Natural killer cell (primary cell): ENCODE results near the gene REXO2. TPM values are rescaled to one million over a fixed set of nuclear protein-coding genes. Genes with fewer than 3 reads are reported as not detected.

Source experiments
- ATAC-seq, 3 donors: fragments of 150-1000 bp in 2 of 3; fragments of 200-7000 bp in 1 of 3; cut with Tn5 transposase; 1 replicate in 1 of 3; 2 replicates in 2 of 3; pipeline ENCODE4 v1.10.0; 2021; ENCODE audit warnings: mild to moderate bottlenecking in 2 of 3, moderate library complexity in 2 of 3
- DNase-seq, 2 donors: peaks; one replicate each; pipeline versions ENCODE4 v3.0.0 to v3.0.0-alpha.2; 2013 to 2021; ENCODE audit warnings: mixed read lengths in 1 of 2
- H3K27ac ChIP-seq: one replicate; pipeline ENCODE4 v1.5.1; 2013; ENCODE audit warnings: mild to moderate bottlenecking, low read length
- H3K27me3 ChIP-seq: one replicate; pipeline ENCODE4 v1.6.1; 2013; ENCODE audit warnings: low read length; ENCODE audit not compliant: control insufficient read depth, insufficient read depth
- H3K36me3 ChIP-seq: one replicate; pipeline ENCODE4 v1.6.1; 2013; ENCODE audit warnings: low read length; ENCODE audit not compliant: control insufficient read depth, insufficient read depth
- H3K4me1 ChIP-seq: one replicate; pipeline ENCODE4 v1.6.1; 2013; ENCODE audit warnings: low read length; ENCODE audit not compliant: control insufficient read depth, insufficient read depth
- H3K4me3 ChIP-seq: one replicate; pipeline ENCODE4 v1.5.1; 2013; ENCODE audit warnings: low read length
- H3K9me3 ChIP-seq: one replicate; pipeline ENCODE4 v1.6.1; 2013; ENCODE audit warnings: low read length; ENCODE audit not compliant: control insufficient read depth, insufficient read depth
- H3K27ac Mint-ChIP-seq, 2 donors: one replicate each; pipeline ENCODE4 v1.8.0; 2022; ENCODE audit warnings: mild to moderate bottlenecking in 2 of 2, mixed read lengths in 2 of 2, moderate library complexity in 1 of 2
- H3K27me3 Mint-ChIP-seq, 2 donors: one replicate each; pipeline ENCODE4 v1.8.0; 2022; ENCODE audit warnings: low read depth in 2 of 2, mixed read lengths in 2 of 2
- H3K36me3 Mint-ChIP-seq: one replicate; pipeline ENCODE4 v1.8.0; 2022; ENCODE audit warnings: mixed read lengths
- H3K4me1 Mint-ChIP-seq, 2 donors: one replicate each; pipeline ENCODE4 v1.8.0; 2022; ENCODE audit warnings: mixed read lengths in 2 of 2
- H3K4me3 Mint-ChIP-seq: one replicate; pipeline ENCODE4 v1.8.0; 2022; ENCODE audit warnings: mild to moderate bottlenecking, moderate library complexity, mixed read lengths
- H3K9me3 Mint-ChIP-seq, 2 donors: one replicate each; pipeline ENCODE4 v1.8.0; 2022; ENCODE audit warnings: mixed read lengths in 2 of 2
- CTCF ChIP-seq: fragments of 200-600 bp; IDR thresholded peaks from one replicate; pipeline ENCODE4 v1.8.0; 2022; ENCODE audit warnings: antibody characterized with exemption
- WGBS: methylation state at CpG from one replicate; pipeline ENCODE4 v1.1.7; 2013; ENCODE audit warnings: missing lambda C conversion rate; ENCODE audit not compliant: insufficient coverage; 5-methylcytosine and 5-hydroxymethylcytosine counted together
- intact Hi-C: fragments of 100-400 bp; cut with micrococcal nuclease; formaldehyde crosslinking; loops from one replicate; pipeline ENCODE4 v1.14.2; 2022
- total RNA-seq, 4 donors: library from RNA; stranded (reverse); fragments of 120-200 nt in 1 of 4; gene quantifications; one replicate each; pipeline versions ENCODE4 v1.2.3 to v1.2.4, GENCODE V29; 2013 to 2022

REXO2 gene
- total RNA-seq, 3 donors from 2014 or later (not counting 1 experiment from before 2014, with no cell fraction given): 21.4 to 32.8 (median 24.7) TPM

DNA sequence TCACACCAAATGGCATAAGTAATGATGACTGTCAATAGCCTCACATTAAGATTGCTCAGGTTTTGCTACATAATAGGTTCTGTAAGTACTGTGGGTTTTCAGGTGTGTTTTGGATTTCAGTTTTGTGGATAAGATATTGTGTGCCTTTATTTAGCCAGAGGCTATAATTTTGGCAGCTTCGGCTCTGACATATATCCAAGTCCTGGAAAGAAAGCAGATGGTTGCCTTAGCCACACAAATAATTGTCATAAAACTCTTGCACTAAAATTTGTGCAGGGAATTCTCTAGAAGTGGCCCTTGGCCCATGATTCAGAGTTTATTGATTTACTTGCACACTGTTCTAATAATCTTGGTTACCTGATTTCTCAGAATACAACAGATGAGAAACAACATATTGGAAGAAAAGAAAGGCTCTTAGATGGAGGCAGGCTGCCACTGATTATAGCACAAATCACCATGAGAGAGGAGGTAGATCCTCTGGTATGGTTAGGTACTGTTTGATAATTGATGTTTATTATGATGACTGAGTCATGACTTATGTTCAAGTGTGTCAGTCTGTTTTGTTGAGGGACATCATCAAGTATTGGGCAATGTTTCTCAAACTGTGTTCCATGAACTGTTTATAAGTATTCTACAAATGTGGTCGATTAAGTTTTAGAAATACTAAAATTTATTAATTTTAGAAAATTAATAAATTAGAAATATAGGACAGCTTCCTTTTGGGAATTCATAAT, 9.6 kb downstream of the REXO2 start:
- 100% methylated on average over 1 of the region's 2 CpGs for WGBS
- Histone ChIP-seq H3K27me3 (no peaks in the 10 kb centered on the region), H3K9me3 (no peaks in the 10 kb centered on the region), H3K27ac (no peak overlapping the region), H3K4me1 (no peaks in the 10 kb centered on the region), H3K4me3 (no peak overlapping the region), H3K36me3 (peaks cover 34% of the 10 kb centered on the region)
- H3K4me3 Mint-ChIP-seq: no peak overlapping the region
- H3K27me3 Mint-ChIP-seq: no peaks in the 10 kb centered on the region
- H3K4me1 Mint-ChIP-seq: no peaks in the 10 kb centered on the region
- peaks cover 15% of the 10 kb centered on the region for H3K36me3 Mint-ChIP-seq
- no peak for DNase-seq
- intact Hi-C loops: no loop called here
- no peaks in the 10 kb centered on the region for H3K9me3 Mint-ChIP-seq
- TF ChIP-seq CTCF: no peak
- no peak for ATAC-seq
- no peak overlapping the region for H3K27ac Mint-ChIP-seq

DNA sequence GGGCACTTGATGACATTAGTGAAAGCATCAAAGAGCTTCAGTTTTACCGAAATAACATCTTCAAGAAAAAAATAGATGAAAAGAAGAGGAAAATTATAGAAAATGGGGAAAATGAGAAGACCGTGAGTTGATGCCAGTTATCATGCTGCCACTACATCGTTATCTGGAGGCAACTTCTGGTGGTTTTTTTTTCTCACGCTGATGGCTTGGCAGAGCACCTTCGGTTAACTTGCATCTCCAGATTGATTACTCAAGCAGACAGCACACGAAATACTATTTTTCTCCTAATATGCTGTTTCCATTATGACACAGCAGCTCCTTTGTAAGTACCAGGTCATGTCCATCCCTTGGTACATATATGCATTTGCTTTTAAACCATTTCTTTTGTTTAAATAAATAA, 10.6 kb downstream of the REXO2 start:
- Histone ChIP-seq H3K9me3 (no peaks in the 10 kb centered on the region), H3K27me3 (no peaks in the 10 kb centered on the region), H3K27ac (no peak overlapping the region), H3K4me1 (no peaks in the 10 kb centered on the region), H3K4me3 (no peak overlapping the region), H3K36me3 (peaks cover 34% of the 10 kb centered on the region)
- TF ChIP-seq CTCF: no peak
- Mint-ChIP-seq H3K36me3 (peaks cover 15% of the 10 kb centered on the region), H3K9me3 (no peaks in the 10 kb centered on the region), H3K4me1 (no peaks in the 10 kb centered on the region), H3K4me3 (no peak overlapping the region), H3K27me3 (no peaks in the 10 kb centered on the region), H3K27ac (no peak overlapping the region)
- 95% methylated on average over 6 of the region's 6 CpGs for WGBS
- intact Hi-C loops: no loop called here
- no peak for DNase-seq
- no peak for ATAC-seq

GRCh38 chr11:114452399-114452798, 13.1 kb downstream of the REXO2 start:
- intact Hi-C loops: no loop called here
- H3K4me1 Mint-ChIP-seq: no peaks in the 10 kb centered on the region
- Histone ChIP-seq H3K27ac (no peak overlapping the region), H3K9me3 (no peaks in the 10 kb centered on the region), H3K4me3 (no peak overlapping the region), H3K36me3 (peaks cover 23% of the 10 kb centered on the region), H3K4me1 (no peaks in the 10 kb centered on the region), H3K27me3 (no peaks in the 10 kb centered on the region)
- no peak overlapping the region for H3K27ac Mint-ChIP-seq
- TF ChIP-seq CTCF: no peak
- no peaks in the 10 kb centered on the region for H3K27me3 Mint-ChIP-seq
- H3K36me3 Mint-ChIP-seq: peaks cover 7% of the 10 kb centered on the region
- ATAC-seq: no peak
- no peaks in the 10 kb centered on the region for H3K9me3 Mint-ChIP-seq
- 93% methylated on average over 3 of the region's 3 CpGs for WGBS
- DNase-seq: no peak
- no peak overlapping the region for H3K4me3 Mint-ChIP-seq

DNA sequence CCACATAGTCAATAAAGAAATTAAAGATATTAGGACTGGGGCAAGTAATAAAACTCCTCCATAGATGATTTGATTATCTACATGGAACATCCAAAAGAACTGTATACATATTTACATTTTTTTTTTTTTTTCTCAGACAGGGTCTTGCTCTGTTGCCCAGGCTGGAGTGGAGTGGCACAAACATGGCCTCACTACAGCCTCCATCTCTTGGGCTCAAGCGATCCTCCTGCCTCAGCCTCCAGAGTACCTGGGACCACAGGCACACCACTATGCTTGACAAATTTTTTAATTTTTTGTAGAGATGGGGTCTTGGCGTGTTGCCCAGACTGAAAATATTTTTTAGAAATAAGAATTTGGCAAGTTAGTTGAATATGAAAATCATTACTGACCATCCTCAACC, 24.7 kb downstream of the REXO2 start:
- intact Hi-C loops: no loop called here
- no peaks in the 10 kb centered on the region for H3K9me3 ChIP-seq
- H3K36me3 ChIP-seq: no peaks in the 10 kb centered on the region
- H3K9me3 Mint-ChIP-seq: peaks cover 0 to 4% of the 10 kb centered on the region in 2 donors
- no peaks in the 10 kb centered on the region for H3K36me3 Mint-ChIP-seq
- no peaks in the 10 kb centered on the region for H3K4me1 ChIP-seq
- H3K27me3 Mint-ChIP-seq: no peaks in the 10 kb centered on the region
- H3K4me3 ChIP-seq: no peak overlapping the region
- no peak for ATAC-seq
- 100% methylated on average over 1 of the region's 2 CpGs for WGBS
- TF ChIP-seq CTCF: no peak
- no peaks in the 10 kb centered on the region for H3K4me1 Mint-ChIP-seq
- DNase-seq: no peak
- no peak overlapping the region for H3K27ac ChIP-seq
- no peak overlapping the region for H3K27ac Mint-ChIP-seq
- H3K4me3 Mint-ChIP-seq: no peak overlapping the region
- H3K27me3 ChIP-seq: no peaks in the 10 kb centered on the region
